Dermis microvascular lymphatic vessel endothelial cell (primary cell): ENCODE data around the gene CELA3B. TPM values are rescaled to one million over a fixed set of nuclear protein-coding genes. Genes with fewer than 3 reads are reported as not detected.
A peak's percentile ranks its signal among the peaks of the same experiment; 100 is the strongest.
"Not testable (repeated sequence)": the region's sequence is repeated elsewhere in the genome, so short reads cannot be mapped to it uniquely, and the experiment has no call there.

Source experiments
- DNase-seq, 2 donors: peaks; one replicate each; pipeline versions ENCODE4 v3.0.0 to v3.0.0-alpha.2; 2010; ENCODE audit warnings: low read depth in 2 of 2
- total RNA-seq: library from RNA; depleted of rRNA; stranded (reverse); fragments of >200 nt; gene quantifications from 2 replicates; pipeline ENCODE4 v1.2.1, GENCODE V29; 2014

The CELA3B gene
- total RNA-seq, 1 donor from 2014 or later, result 0.13 TPM

DNA sequence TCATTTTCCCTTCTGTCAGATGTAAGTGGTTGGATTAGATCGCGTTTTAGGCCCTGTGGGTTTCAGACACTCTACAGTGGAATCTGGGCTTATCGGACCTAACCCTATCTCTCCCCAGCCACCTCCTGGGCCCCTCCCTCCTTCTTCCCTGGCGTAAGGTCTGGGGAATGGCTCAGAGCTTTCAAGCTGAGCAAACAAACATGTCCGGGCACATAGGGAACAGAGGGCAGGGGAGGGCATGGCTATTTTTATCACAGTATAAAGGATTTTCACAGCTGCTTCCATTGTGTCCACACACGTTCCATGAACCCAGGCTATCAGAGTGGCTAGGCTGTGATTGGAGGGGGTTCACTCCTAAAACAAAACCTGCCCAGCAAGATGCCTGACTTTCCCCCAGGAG lies 2.1 kb upstream of the CELA3B start:
- peak; percentile 76 to 95 for DNase-seq

DNA sequence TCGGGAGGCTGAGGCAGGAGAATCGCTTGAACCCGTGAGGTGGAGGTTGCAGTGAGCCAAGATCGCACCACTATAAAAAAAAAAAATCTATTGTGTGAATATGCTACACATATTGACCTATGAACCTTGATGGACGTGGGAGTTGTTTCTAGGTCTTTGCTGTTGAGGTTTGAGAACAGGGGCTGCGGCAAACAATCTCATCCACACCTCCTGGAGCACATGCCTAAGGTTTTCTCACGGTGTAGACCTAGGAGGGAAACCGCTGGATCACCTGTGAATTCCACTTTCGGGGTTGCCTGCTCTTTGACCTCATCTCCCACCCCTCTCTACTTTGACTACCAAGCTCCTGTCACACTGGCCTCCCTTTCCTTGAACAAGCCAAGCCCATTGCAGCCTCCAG lies 1.5 kb upstream of the CELA3B start:
- not testable (repeated sequence) for DNase-seq

DNA sequence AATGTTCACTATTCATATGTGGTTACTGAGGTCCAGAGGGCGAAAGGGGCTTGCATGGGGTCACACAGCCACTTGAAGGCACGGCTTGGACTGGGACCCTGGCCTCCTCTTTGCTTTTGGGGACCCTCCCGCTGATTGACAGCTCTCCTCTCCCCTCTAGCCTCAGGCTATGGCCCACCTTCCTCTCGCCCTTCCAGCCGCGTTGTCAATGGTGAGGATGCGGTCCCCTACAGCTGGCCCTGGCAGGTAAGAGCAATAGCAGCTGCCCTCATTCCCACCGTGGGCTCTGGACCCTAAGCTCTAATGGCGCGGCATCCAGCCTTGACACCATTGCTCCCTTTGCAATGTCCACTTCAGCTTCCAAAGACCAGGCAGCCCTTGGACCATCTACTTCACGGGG lies 1.4 kb downstream of the CELA3B start:
- not testable (repeated sequence) for DNase-seq

DNA sequence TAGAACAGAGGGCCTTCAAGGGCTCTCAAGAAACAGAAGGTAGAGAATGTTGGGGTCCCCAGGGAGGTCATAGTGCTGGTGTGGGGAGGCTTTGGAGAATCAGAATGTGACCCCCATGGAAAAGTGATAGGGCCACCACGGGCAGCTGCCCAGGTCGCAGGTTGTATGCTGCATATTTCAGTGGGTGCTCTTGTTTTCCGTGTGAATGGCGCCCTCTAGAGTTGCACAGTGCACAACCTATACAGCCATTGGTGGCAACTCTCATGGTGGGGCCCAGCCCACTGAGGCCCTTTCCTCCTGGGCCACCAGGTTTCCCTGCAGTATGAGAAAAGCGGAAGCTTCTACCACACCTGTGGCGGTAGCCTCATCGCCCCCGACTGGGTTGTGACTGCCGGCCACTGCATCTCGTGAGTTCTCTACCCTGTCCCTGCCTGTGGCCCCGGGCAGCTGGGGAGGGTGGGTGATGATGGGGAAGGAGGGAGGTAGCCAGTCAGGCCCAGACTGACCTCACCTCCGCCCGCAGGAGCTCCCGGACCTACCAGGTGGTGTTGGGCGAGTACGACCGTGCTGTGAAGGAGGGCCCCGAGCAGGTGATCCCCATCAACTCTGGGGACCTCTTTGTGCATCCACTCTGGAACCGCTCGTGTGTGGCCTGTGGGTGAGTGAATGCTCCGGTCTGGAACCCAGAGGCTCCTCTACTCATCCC lies 3.8 kb downstream of the CELA3B start:
- peak; percentile 31 to 50 for DNase-seq

DNA sequence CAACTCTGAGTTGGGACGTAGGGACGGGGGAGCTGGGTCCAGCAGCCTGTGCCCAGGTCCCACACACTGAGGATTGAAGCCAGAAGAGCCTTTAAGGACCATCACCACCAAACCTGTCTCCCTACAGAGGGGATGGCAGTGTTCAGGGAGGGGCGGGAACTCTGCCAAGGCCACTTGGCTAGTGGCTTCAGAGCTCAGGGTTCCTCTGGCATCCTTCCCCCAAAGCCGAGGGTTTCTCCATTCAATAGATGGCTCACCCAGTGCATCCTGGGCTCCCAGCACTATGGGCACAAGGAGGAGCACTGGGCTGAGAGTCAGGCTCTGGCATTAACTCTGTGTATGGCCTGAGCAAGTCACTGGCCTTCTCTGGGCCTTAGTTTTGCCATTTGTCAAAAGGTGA lies 4.4 kb downstream of the CELA3B start:
- DNase-seq, result not testable (repeated sequence)

DNA sequence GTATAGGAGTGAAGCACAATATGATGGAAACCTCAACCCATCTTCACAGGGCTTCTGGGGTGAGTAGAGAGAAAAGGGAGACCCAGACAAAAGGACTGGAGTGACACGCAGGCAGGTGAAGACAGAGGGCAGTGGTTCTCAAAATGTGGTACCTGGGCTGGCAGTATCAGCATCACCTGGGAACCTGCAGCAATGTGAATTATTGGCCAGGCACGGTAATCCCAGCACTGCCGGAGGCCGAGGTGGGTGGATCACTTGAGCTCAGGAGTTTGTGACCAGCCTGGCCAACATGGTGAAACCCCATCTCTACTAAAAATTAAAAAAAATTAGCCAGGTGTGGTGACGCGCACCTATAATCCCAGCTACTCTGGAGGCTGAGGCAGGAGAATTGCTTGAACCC lies 5.3 kb downstream of the CELA3B start:
- DNase-seq, result not testable (repeated sequence)

DNA sequence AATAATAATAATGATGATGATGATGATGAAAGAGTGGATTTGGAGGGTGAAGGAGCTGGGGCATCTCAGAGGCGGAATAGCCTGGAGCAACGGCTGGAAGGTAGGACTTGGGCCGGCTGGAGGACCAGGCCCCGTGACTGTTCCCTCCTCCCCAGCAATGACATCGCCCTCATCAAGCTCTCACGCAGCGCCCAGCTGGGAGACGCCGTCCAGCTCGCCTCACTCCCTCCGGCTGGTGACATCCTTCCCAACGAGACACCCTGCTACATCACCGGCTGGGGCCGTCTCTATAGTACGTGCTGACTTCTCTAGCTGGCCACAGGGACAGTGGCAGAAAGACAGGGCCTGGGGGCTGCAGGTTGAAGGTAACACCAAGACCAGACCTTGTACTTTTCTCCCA lies 6.7 kb downstream of the CELA3B start:
- not testable (repeated sequence) for DNase-seq

DNA sequence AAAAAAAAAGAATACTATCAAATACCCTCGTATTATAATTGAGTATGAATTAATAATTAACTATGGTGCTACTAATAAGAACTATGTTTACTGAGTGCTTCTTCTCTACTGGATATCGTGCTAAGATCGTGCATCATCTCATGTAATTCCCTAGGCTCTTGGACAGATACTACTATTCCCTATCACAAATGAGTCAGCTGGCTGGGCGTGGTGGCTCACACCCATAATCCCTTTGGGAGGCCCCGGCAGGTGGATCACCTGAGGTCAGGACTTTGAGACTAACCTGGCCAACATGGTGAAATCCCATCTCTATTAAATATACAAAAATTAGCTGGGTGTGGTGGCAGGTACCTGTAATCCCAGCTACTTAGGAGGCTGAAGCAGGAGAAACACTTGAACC lies 9.1 kb downstream of the CELA3B start:
- DNase-seq, result not testable (repeated sequence)

DNA sequence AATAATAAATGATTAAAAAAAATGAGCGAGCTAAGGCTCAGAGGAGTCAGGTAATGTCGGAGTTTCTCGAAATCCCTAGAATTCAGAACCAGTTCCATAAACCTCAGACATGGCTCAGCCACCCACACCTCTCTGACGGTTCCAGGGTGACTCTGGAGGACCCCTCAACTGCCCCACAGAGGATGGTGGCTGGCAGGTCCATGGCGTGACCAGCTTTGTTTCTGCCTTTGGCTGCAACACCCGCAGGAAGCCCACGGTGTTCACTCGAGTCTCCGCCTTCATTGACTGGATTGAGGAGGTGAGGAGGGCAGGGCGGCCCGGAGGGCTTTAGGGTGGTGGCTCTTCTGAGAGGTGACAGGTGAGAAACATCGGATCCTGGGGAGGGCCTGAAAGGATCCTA lies 9.6 kb downstream of the CELA3B start:
- not testable (repeated sequence) for DNase-seq

DNA sequence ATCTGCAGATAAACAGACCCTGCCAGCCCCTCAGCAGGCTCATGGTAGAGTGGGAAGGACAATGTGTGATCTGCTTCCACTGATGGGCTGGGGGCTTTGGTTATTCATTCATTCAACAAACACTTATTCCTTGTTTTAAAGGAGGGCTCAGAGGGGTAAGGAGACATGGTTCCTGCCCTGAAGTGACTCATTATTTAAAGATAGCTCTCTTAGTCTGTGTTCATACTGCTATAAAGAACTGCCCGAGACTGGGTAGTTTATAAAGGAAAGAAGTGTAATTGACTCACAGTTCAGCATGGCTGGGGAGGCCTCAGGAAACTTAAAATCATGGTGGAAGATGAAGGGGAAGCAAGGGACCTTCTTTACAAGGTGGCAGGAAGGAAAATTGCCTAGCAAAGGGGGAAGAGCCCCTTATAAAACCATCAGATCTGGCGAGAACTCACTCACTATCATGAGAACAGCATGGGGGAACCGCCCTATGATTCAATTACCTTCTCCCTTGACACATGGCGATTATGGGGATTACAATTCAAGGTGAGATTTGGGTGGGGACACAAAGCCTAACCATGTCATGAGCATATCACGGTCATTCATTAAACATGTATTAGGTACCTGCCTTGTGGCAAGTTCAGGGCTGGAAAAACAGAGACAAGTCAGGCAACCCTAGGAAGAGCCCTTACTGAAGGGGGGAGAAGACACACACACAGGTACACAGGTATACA lies 13.0 kb downstream of the CELA3B start:
- DNase-seq, result not testable (repeated sequence)

DNA sequence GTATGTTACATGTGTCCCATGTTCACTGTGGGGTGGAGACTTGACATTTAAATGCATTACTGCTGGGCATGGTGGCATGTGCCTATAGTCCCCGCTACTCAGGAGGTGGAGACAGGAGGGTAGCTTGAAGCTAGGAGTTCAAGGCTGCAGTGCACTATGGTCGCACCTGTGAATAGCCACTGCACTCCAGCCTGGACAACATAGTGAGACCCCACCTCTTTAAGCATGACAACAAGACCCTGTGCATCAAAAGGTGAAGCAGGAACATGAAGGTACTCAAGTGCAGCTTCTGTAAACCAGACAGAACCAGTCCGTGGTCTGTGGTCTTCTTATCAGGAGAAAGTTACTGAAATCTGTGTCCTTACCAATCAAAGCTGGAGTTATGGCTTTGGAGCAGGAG lies 15.4 kb downstream of the CELA3B start:
- not testable (repeated sequence) for DNase-seq

DNA sequence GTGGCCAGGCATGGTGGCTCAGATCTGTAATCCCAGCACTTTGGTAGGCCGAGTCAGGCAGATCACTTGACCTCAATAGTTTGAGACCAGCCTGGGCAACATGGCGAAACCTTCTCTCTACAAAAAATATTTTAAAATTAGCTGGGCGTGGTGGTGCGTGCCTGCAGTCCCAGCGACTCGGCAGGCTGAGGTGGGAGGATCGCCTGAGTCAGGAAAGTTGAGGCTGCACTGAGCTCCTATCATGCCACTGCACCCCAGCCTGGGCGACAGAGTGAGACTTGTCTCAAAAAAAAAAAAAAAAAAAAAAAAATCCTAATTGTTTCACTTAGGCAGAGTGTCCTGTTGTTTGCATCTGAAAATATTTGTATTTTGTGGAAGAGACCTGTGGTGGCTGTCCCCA lies 17.9 kb downstream of the CELA3B start:
- DNase-seq, result not testable (repeated sequence)

DNA sequence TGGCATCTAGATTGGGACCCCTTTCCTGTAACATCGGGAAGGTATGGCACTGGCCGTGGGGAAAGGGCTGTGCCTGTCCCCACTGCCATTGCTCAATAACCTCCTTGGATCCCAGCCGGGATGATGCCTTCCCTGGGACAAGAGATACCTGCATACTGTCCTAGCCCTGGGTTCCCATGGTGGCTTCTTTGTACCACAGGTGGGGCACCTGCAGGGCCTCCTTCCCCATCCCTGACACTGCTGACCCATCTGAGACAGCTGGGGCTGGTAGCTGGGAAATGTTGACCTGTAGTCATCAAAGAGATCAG lies 19.8 kb downstream of the CELA3B start:
- DNase-seq, result not testable (repeated sequence)

DNA sequence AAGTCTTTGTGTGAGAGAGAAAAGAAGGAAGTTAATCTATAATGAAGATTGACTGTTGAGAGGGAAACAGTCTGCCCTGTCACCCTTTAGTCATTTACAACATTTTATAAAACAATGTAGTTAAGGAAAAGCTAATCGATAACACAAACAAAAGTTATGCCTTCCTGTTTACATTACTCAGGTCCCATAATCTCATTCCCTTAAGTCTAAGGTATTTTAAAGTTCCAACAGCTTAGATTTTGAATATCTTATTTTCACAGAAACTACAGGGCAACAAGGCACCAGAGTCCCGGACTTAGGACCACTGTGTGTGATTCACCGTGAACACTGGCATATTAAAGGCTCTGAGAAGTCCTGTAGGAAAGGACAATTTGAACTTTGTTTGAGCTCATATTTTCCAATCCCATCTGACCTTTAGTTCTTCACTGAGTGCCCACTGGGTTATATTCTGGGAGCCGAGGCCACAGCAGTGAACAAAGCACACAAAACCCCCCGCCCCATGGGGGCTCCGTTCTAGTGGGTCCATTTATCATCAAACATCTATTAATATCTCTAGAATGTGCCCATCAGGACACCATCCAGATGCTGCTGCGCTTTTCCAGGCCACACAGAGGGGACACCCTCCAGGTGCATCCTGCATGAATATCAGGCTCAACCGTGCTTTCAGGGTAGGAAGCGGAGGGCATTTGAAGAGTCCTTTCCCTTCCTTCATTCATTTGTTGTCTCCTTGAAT lies 21.2 kb downstream of the CELA3B start:
- peak in 1 of 2 donors; percentile 61 for DNase-seq

DNA sequence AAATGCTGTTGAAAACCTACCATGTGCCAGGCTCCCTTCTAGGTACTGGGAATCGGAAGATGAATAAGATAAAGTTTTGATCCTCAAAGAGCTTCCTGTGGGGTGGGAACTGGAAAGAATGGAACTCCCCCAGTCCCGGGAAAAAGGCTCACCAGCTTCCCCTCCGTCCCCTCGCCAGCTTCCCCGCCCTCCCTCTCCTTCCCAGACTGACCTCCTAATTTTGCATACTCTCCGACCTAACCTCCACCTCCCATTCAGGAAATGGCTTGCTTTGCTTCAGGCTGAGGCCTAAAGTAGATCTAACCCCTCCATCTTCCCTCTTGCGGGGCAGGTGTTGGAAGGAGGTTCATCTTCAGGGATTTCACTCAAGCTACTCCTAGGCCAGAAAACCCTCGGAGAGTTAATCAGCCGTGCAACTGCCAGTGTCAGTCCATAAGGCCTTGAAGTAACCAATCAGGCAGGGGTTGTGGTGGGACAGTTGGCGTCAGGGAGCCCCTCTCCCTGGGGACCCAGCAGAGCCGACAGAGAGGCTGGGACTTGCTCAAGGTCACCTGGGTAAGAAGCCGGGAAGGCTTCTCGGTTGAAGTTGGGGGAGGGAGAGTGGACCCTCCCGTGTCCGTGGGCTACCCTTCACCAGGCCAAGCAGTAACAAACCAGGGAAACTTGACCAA lies 21.9 kb downstream of the CELA3B start:
- not testable (repeated sequence) for DNase-seq

DNA sequence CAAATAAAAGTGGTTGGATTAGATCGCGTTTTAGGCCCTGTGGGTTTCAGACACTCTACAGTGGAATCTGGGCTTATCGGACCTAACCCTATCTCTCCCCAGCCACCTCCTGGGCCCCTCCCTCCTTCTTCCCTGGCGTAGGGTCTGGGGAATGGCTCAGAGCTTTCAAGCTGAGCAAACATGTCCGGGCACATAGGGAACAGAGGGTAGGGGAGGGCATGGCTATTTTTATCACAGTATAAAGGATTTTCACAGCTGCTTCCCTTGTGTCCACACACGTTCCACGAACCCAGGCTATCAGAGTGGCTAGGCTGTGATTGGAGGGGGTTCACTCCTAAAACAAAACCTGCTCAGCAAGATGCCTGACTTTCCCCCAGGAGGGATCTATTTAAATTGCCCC lies 22.8 kb downstream of the CELA3B start:
- peak in 1 of 2 donors; percentile 74 for DNase-seq

DNA sequence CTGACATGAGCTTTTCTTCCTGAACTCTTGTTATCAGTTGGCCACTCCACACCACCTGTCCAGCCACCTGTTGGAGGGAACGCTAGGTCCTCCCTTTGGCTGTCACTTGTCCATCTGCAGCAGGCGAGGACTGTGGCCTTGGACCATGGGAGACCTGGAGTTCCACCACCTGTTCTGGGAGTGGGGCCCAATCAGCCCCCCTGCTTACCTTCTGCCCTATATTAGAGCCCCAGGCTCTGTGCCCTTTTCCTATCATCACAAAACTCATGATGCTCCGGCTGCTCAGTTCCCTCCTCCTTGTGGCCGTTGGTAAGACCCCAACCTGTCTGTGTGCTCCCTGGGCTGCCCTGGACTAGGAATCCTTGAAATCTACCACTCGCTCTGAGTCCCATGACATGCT lies 24.6 kb downstream of the CELA3B start, which contains the start of gene CELA3A:
Gene CELA3A (plus strand): TSS at position 249 of the 400 bp plus-strand sequence. CDS start 18 bp downstream, at position 267.
- DNase-seq, result no peak

DNA sequence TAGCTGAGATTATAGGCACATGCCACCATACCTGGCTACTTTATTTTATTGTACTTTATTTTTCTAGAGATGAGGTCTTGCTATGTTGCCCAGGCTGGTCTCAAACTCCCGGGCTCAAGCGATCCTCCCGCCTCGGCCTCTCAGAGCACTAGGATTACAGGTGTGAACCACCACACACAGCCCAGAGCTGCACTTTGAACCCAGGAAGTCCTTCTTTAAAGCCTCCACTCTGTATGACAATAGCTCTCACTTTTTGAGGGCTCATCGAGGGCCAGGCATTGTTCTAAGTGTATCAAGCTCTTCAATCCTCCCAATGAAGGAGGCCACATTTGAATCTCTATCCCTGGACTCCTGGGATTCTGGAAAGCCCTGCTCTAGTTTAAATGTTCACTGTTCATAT lies 25.6 kb downstream of the CELA3B start:
- DNase-seq, result not testable (repeated sequence)

DNA sequence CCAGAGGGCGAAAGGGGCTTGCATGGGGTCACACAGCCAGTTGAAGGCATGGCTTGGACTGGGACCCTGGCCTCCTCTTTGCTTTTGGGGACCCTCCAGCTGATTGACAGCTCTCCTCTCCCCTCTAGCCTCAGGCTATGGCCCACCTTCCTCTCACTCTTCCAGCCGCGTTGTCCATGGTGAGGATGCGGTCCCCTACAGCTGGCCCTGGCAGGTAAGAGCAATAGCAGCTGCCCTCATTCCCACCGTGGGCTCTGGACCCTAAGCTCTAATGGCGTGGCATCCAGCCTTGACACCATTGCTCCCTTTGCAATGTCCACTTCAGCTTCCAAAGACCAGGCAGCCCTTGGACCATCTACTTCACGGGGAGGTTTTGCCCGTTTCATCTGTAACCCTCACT lies 26.1 kb downstream of the CELA3B start:
- DNase-seq, result not testable (repeated sequence)

DNA sequence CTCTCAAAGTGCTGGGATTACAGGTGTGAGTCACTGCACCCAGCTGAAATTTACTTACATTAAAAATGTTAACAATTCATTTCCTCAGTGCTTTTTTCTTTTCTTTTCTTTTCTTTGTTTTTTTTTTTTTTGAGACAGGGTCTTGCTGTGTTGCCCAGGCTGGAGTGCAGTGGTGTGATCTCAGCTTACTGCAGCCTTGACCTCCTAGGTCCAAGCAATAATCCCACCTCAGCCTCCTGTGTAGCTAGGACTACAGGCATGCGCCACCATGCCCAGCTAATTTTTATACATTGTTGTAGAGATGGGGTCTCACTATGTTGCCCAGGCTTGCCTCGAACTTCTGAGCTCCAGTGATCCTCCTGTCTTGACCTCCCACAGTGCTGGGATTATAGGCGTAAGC lies 27.1 kb downstream of the CELA3B start:
- not testable (repeated sequence) for DNase-seq

DNA sequence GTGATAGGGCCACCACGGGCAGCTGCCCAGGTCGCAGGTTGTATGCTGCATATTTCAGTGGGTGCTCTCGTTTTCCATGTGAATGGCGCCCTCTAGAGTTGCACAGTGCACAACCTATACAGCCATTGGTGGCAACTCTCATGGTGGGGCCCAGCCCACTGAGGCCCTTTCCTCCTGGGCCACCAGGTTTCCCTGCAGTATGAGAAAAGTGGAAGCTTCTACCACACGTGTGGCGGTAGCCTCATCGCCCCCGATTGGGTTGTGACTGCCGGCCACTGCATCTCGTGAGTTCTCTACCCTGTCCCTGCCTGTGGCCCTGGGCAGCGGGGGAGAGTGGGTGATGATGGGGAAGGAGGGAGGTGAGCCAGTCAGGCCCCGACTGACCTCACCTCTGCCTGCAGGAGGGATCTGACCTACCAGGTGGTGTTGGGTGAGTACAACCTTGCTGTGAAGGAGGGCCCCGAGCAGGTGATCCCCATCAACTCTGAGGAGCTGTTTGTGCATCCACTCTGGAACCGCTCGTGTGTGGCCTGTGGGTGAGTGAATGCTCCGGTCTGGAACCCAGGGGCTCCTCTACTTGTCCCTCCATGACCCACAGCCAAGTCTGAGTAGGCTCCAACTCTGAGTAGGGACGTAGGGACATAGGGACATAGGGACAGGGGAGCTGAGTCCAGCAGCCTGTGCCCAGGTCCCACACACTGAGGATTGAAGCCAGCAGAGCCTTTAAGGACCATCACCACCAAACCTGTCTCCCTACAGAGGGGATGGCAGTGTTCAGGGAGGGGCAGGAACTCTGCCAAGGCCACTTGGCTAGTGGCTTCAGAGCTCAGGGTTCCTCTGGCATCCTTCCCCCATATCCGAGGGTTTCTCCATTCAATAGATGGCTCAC lies 28.7 kb downstream of the CELA3B start:
- DNase-seq, result peak; percentile 27 to 58
